Right lobe of liver (tissue), 4 donors: Measurements from ENCODE around the gene SNRNP25.

Source experiments
- CTCF ChIP-seq, 4 donors: fragments of 200-600 bp in 3 of 4; fragments of 450-650 bp in 1 of 4; IDR thresholded peaks; one replicate each; pipeline versions ENCODE4 v1.5.1 to v1.8.0; 2016 to 2022; ENCODE audit warnings: antibody characterized with exemption in 4 of 4, mild to moderate bottlenecking in 2 of 4
- POLR2A ChIP-seq: fragments of 450-650 bp; IDR thresholded peaks from one replicate; pipeline ENCODE4 v1.6.1; 2017; ENCODE audit warnings: antibody characterized with exemption, mild to moderate bottlenecking
- donor health status: DM: no; HTN: no; CAD: no.
- donor health status: DM: no; HTN: no; CAD: no.
- donor health status: DM: no; HTN: yes; CAD: no.

GRCh38 chr16:60929-61878 lies 7.6 kb downstream of the SNRNP25 start:
- TF ChIP-seq CTCF (IDR thresholded peaks at IDR 0.05) (no peak), POLR2A (no peak)
